Neuronal stem cell (in vitro differentiated cells): ENCODE measurements around the gene ANTXR2.

Experiments
- DNase-seq: peaks from one replicate; pipeline ENCODE4 v3.0.0-alpha.2; 2013; ENCODE audit warnings: low spot score
- H2AFZ ChIP-seq: one replicate; pipeline ENCODE4 v1.6.1; 2013; ENCODE audit warnings: mild to moderate bottlenecking, low read length, inconsistent platforms
- H2AK5ac ChIP-seq: 2 replicates; pipeline ENCODE4 v1.6.1; 2013; ENCODE audit warnings: low read depth, mild to moderate bottlenecking, inconsistent platforms, low read length, moderate library complexity, mixed read lengths
- H2BK120ac ChIP-seq: 2 replicates; pipeline ENCODE4 v1.6.1; 2013; ENCODE audit warnings: low read depth, mild to moderate bottlenecking, inconsistent platforms, low read length, moderate library complexity, mixed read lengths
- H2BK12ac ChIP-seq: one replicate; pipeline ENCODE4 v1.6.1; 2013; ENCODE audit warnings: low read length, inconsistent platforms
- H2BK15ac ChIP-seq: 2 replicates; pipeline ENCODE4 v1.6.1; 2013; ENCODE audit warnings: mild to moderate bottlenecking, low read length, inconsistent platforms, mixed read lengths
- H2BK5ac ChIP-seq: one replicate; pipeline ENCODE4 v1.6.1; 2013; ENCODE audit warnings: inconsistent platforms, mild to moderate bottlenecking, low read length, moderate library complexity
- H3K14ac ChIP-seq: one replicate; pipeline ENCODE4 v1.6.1; 2013; ENCODE audit warnings: low read length, inconsistent platforms
- H3K18ac ChIP-seq: 2 replicates; pipeline ENCODE4 v1.6.1; 2013; ENCODE audit warnings: low read length, inconsistent platforms
- H3K23ac ChIP-seq: 2 replicates; pipeline ENCODE4 v1.6.1; 2013; ENCODE audit warnings: low read depth, mild to moderate bottlenecking, mixed read lengths, low read length, inconsistent platforms; ENCODE audit not compliant: poor library complexity
- H3K27ac ChIP-seq: replicated peaks from 3 replicates; pipeline ENCODE4 v1.5.1; 2013; ENCODE audit warnings: low read length, inconsistent platforms
- H3K27me3 ChIP-seq, 3 experiments: 2 replicates each; pipeline ENCODE4 v1.6.1; 2013; ENCODE audit warnings: low read length in 3 of 3, mild to moderate bottlenecking in 2 of 3, inconsistent platforms in 1 of 3, low read depth in 1 of 3, mixed read lengths in 1 of 3, moderate library complexity in 1 of 3; ENCODE audit not compliant: control insufficient read depth in 3 of 3, insufficient read depth in 3 of 3
- H3K36me3 ChIP-seq, 2 donors: replicated peaks in 1 of 2; 2 replicates each; pipeline ENCODE4 v1.6.1; 2013; ENCODE audit warnings: low read length in 2 of 2; ENCODE audit not compliant: control insufficient read depth in 2 of 2, insufficient read depth in 2 of 2
- H3K4ac ChIP-seq: 2 replicates; pipeline ENCODE4 v1.6.1; 2013; ENCODE audit warnings: inconsistent platforms, mild to moderate bottlenecking, low read length, moderate library complexity
- H3K4me1 ChIP-seq, 2 donors: 1 replicate in 1 of 2; 2 replicates in 1 of 2; pipeline ENCODE4 v1.6.1; 2013; ENCODE audit warnings: low read length in 2 of 2, low read depth in 1 of 2; ENCODE audit not compliant: control insufficient read depth in 2 of 2, insufficient read depth in 1 of 2
- H3K4me2 ChIP-seq: one replicate; pipeline ENCODE4 v1.6.1; 2013; ENCODE audit warnings: mild to moderate bottlenecking, low read length, inconsistent platforms; ENCODE audit not compliant: insufficient read depth, poor library complexity, severe bottlenecking
- H3K4me3 ChIP-seq, 2 donors: 2 replicates each; pipeline ENCODE4 v1.5.1; 2013; ENCODE audit warnings: low read length in 2 of 2, mild to moderate bottlenecking in 2 of 2, inconsistent platforms in 1 of 2, moderate library complexity in 1 of 2
- H3K79me1 ChIP-seq: one replicate; pipeline ENCODE4 v1.6.1; 2013; ENCODE audit warnings: low read depth, mild to moderate bottlenecking, inconsistent platforms, low read length, moderate library complexity
- H3K9ac ChIP-seq: one replicate; pipeline ENCODE4 v1.6.1; 2013; ENCODE audit warnings: mild to moderate bottlenecking, low read depth, low read length, inconsistent platforms; ENCODE audit not compliant: poor library complexity
- H3K9me3 ChIP-seq, 2 donors: replicated peaks in 1 of 2; 2 replicates each; pipeline versions ENCODE3 to v1.6.1; 2013; ENCODE audit warnings: low read length in 2 of 2, mild to moderate bottlenecking in 2 of 2, inconsistent platforms in 1 of 2, low read depth in 1 of 2, mixed read lengths in 1 of 2, moderate library complexity in 1 of 2; ENCODE audit not compliant: control insufficient read depth in 2 of 2, insufficient read depth in 1 of 2
- H4K8ac ChIP-seq: one replicate; pipeline ENCODE4 v1.6.1; 2013; ENCODE audit warnings: low read depth, mild to moderate bottlenecking, inconsistent platforms, low read length, moderate library complexity
- H4K91ac ChIP-seq: one replicate; pipeline ENCODE4 v1.6.1; 2013; ENCODE audit warnings: low read length, low read depth, mild to moderate bottlenecking, inconsistent platforms; ENCODE audit not compliant: poor library complexity
- WGBS, 2 donors: extraction: QIAGEN DNeasy Blood & Tissue Kit; methylation state at CpG; one replicate each; pipeline ENCODE4 v1.1.7; 2013; ENCODE audit warnings: missing lambda C conversion rate in 2 of 2, mixed read lengths in 1 of 2; ENCODE audit not compliant: insufficient read length in 2 of 2, insufficient replicate concordance in 1 of 2; ENCODE audit errors: extremely low coverage in 2 of 2; 5-methylcytosine and 5-hydroxymethylcytosine counted together

The ANTXR2 gene

DNA sequence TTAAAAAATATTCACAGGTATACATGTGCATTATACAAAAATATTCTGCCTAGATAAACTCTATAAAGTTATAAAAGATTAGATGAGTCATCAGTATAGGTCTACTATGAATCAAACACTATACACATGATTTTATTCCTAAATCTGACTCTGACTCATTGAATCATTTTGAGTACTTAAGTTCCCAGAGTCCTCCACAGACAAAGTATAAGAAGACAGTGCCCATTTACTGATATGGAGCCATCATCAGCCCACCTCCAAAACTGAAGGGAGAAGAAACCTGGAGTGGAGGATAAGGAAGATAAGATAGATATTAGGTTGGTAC, 28.7 kb upstream of the ANTXR2 start:
- H4K91ac ChIP-seq, result no peak overlapping the region

GRCh38 chr4:80101071-80101791, 28.2 kb upstream of the ANTXR2 start:
- Histone ChIP-seq H3K9ac (no peak overlapping the region), H3K4me1 (no peaks in the 10 kb centered on the region), H2AK5ac (no peak overlapping the region), H3K18ac (no peak overlapping the region), H3K4ac (no peak overlapping the region), H2BK15ac (no peak overlapping the region), H3K4me2 (no peak overlapping the region), H3K27me3 (no peaks in the 10 kb centered on the region), H2BK5ac (no peak overlapping the region), H4K8ac (no peak overlapping the region), H3K4me3 (no peak overlapping the region), H3K27ac (no peak overlapping the region), H2BK120ac (no peak overlapping the region), H3K14ac (no peak overlapping the region), H3K36me3 (no peaks in the 10 kb centered on the region), H3K23ac (no peak overlapping the region), H3K9me3 (no peaks in the 10 kb centered on the region), H2BK12ac (no peak overlapping the region), H2AFZ (no peak overlapping the region), H4K91ac (no peak overlapping the region), H3K79me1 (no peaks in the 10 kb centered on the region)
- 100% methylated on average over 1 of the region's 5 CpGs; no CpG with 5 or more reads in 1 of the 2 donors for WGBS, 2 donors
- DNase-seq, result no peak

More for the DNA sequence above, 28.7 kb upstream of the ANTXR2 start:
- no peak overlapping the region for H2AFZ ChIP-seq
- H3K18ac ChIP-seq, result no peak overlapping the region
- H3K9ac ChIP-seq, result no peak overlapping the region
- H3K79me1 ChIP-seq, result no peaks in the 10 kb centered on the region
- no peak overlapping the region for H3K14ac ChIP-seq
- no peak overlapping the region for H3K4me2 ChIP-seq
- H2BK5ac ChIP-seq, result no peak overlapping the region
- no peak overlapping the region for H4K8ac ChIP-seq
- H2BK12ac ChIP-seq, result no peak overlapping the region
- no peak overlapping the region for H3K4me3 ChIP-seq
- H2BK15ac ChIP-seq, result no peak overlapping the region
- H3K27ac ChIP-seq, result no peak overlapping the region
- no peak overlapping the region for H2BK120ac ChIP-seq
- H3K9me3 ChIP-seq, result no peaks in the 10 kb centered on the region
- no peak overlapping the region for H3K4ac ChIP-seq
- H3K23ac ChIP-seq, result no peak overlapping the region
- no peaks in the 10 kb centered on the region for H3K36me3 ChIP-seq
- DNase-seq, result no peak
- H3K27me3 ChIP-seq, result no peaks in the 10 kb centered on the region
- H3K4me1 ChIP-seq, result no peaks in the 10 kb centered on the region
- H2AK5ac ChIP-seq, result no peak overlapping the region

DNA sequence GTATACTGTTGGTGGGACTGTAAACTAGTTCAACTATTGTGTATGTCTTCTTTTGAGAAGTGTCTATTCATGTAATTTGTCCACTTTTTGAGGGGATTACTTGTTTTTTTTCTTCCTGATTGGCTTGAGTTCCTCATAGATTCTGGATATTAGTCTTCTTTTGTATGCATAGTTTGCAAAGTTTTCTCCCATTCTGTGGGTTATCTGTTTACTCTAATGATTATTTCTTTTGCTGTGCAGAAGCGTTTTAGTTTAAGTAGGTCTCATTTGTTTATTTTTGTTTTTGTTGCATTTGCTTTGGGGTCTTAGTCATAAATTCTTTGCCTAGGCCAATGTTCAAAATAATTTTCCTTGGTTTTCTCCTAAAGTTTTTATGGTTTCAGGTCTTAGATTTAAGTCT, 26.6 kb upstream of the ANTXR2 start:
- Histone ChIP-seq H3K18ac (no peak overlapping the region), H2BK15ac (no peak overlapping the region), H4K91ac (no peak overlapping the region), H2AK5ac (no peak overlapping the region), H3K14ac (no peak overlapping the region), H2AFZ (no peak overlapping the region), H2BK120ac (no peak overlapping the region), H3K4me2 (no peak overlapping the region), H2BK12ac (no peak overlapping the region), H2BK5ac (no peak overlapping the region), H3K23ac (no peak overlapping the region), H3K4ac (no peak overlapping the region), H3K27ac (no peak overlapping the region), H3K9me3 (no peaks in the 10 kb centered on the region), H3K79me1 (no peaks in the 10 kb centered on the region), H4K8ac (no peak overlapping the region), H3K9ac (no peak overlapping the region), H3K27me3 (no peaks in the 10 kb centered on the region), H3K36me3 (no peaks in the 10 kb centered on the region), H3K4me3 (no peak overlapping the region), H3K4me1 (no peaks in the 10 kb centered on the region)
- no peak for DNase-seq
- WGBS, 2 donors, result no CpG with 5 or more reads among the region's 1 CpG

DNA sequence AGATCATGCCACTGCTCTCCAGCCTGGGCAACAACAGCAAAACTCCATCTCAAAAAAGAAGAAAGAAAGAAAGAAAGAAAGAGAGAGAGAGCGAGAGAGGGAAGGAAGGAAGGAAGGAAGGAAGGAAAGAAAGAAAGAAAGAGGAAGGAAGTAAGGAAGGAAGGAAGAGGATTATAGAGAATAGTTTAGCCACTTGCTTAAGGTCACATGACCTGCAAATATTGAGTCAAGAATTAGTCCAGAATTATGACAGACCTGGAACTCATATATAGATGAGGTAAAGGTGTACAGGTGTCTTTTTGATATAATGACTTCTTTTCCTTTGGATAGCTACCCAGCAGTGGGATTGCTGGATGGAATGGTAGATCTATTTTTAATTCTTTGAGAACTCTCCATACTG, 25.6 kb upstream of the ANTXR2 start:
- Histone ChIP-seq H3K4me3 (no peak overlapping the region), H2AFZ (no peak overlapping the region), H3K79me1 (no peaks in the 10 kb centered on the region), H3K14ac (no peak overlapping the region), H3K18ac (no peak overlapping the region), H3K9me3 (no peaks in the 10 kb centered on the region), H3K27ac (no peak overlapping the region), H2BK12ac (no peak overlapping the region), H4K8ac (no peak overlapping the region), H3K9ac (no peak overlapping the region), H3K36me3 (no peaks in the 10 kb centered on the region), H3K27me3 (no peaks in the 10 kb centered on the region), H4K91ac (no peak overlapping the region), H3K23ac (no peak overlapping the region), H3K4ac (no peak overlapping the region), H2BK120ac (no peak overlapping the region), H2BK15ac (no peak overlapping the region), H3K4me2 (no peak overlapping the region), H3K4me1 (no peaks in the 10 kb centered on the region), H2BK5ac (no peak overlapping the region), H2AK5ac (no peak overlapping the region)
- WGBS, 2 donors, result no CpG with 5 or more reads among the region's 1 CpG
- DNase-seq, result no peak
